ENCODE measurements around the gene EPS8.
A peak's percentile ranks its signal among the peaks of the same experiment; 100 is the strongest.

Gene EPS8

GRCh38 chr12:15789220-15790171 is at the start of gene EPS8:
EPS8 (minus strand) TSS chr12:15789388; CDS start chr12:15682951, 106,437 bp downstream.
- TF ChIP-seq, protein P1, sequence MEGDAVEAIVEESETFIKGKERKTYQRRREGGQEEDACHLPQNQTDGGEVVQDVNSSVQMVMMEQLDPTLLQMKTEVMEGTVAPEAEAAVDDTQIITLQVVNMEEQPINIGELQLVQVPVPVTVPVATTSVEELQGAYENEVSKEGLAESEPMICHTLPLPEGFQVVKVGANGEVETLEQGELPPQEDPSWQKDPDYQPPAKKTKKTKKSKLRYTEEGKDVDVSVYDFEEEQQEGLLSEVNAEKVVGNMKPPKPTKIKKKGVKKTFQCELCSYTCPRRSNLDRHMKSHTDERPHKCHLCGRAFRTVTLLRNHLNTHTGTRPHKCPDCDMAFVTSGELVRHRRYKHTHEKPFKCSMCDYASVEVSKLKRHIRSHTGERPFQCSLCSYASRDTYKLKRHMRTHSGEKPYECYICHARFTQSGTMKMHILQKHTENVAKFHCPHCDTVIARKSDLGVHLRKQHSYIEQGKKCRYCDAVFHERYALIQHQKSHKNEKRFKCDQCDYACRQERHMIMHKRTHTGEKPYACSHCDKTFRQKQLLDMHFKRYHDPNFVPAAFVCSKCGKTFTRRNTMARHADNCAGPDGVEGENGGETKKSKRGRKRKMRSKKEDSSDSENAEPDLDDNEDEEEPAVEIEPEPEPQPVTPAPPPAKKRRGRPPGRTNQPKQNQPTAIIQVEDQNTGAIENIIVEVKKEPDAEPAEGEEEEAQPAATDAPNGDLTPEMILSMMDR (IDR thresholded peaks at IDR 0.05; ENCODE audit: borderline replicate concordance, insufficient read depth, low read depth, low read length) = no peak

DNA sequence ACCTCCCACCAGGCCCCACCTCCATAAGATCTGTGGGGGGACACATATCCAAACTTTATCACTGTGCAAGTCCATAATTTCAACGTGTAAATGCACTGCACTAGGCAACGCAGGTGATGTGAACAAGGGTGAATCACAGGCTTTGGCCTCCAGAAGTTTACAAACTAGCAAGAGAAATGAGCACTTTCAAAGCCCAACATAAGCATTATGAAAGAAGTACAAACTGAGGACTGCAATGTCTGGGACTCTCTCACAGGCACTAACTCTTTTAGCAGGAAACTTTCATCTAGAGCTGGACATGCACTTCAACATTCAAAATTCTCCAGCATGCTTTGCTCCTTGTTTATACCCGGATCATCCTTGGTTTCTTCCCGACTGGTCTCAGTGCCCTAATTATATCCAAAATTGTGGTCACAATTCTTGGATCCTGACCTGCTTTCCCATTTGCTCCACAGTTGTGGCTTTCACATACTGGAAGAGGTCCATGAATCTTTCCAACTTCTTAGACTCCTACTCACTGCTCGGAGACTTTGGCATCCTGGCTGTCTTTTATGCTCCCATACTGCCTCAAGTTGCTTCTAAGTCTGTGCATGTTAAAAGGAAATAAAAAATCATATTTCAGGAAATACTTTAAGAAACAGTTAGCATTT is 48.1 kb upstream of the EPS8 start:
- no peak overlapping the region for H3K4me3 ChIP-seq (ENCODE audit: low read depth, low read length)
- TF ChIP-seq, protein P1 (IDR thresholded peaks at IDR 0.05; ENCODE audit: borderline replicate concordance, insufficient read depth, low read depth, low read length) = no peak

More at GRCh38 chr12:15789220-15790171, at the start of gene EPS8:
- H3K4me3 ChIP-seq (ENCODE audit: low read depth, low read length) = peak within 1 kb of the TSS; percentile 66

GRCh38 chr12:15834575-15834974 is 45.4 kb upstream of the EPS8 start:
- no peak overlapping the region for H3K4me3 ChIP-seq (ENCODE audit: low read depth, low read length)
- TF ChIP-seq, protein P1 (IDR thresholded peaks at IDR 0.05; ENCODE audit: borderline replicate concordance, insufficient read depth, low read depth, low read length) = no peak

DNA sequence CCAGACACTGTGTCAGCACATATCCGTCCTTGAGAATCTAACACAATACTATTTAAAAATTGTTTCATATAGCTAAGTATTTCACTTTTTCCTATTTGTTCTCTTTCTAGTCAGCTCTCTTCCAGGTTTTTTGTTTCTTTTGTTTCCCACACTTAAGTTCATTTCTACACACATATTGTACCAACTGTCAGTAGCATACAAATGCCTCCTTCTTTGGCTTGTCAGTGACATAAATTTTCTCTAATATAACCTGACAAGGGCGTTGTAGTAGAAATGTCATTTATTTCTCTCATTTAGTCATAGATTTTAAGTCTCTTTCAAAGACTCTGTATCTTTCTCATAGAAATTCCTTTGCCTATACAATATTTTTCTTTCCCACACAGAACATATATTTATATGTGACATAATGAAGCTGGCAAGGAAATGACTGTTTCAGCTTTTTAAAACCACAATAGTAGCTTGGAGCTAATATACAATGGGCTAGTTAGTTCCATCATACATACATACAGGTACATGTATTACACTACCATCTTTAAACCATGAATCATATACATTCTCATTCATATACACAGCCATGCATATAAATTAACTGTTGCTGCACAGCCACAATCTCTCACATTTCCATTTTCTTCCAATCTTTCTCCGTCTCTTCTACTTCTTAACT is 42.3 kb upstream of the EPS8 start:
- TF ChIP-seq, protein P1 (IDR thresholded peaks at IDR 0.05; ENCODE audit: borderline replicate concordance, insufficient read depth, low read depth, low read length) = no peak
- H3K4me3 ChIP-seq (ENCODE audit: low read depth, low read length) = no peak overlapping the region

GRCh38 chr12:15830538-15830937 is 41.4 kb upstream of the EPS8 start:
- no peak overlapping the region for H3K4me3 ChIP-seq (ENCODE audit: low read depth, low read length)
- TF ChIP-seq, protein P1 (IDR thresholded peaks at IDR 0.05; ENCODE audit: borderline replicate concordance, insufficient read depth, low read depth, low read length) = no peak

DNA sequence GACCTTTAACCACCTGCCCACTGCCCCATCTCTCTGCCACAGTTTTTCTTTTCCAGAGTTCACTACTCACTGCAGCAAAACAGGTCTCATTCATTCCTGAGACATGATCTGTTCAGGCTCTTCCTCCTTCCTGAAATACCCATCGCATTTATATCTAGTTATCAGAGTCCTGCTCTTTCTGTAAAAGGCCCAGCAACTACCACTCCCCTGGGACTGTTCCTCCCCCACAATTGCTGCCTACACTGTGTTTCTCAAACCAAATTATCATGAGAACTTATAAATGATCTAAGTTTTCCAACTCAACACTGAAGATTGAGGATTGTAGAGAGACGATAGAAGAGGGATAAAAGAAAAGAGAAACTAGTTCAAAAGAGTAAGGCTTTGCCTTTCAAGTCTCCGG is 40.8 kb upstream of the EPS8 start:
- H3K4me3 ChIP-seq (ENCODE audit: low read depth, low read length) = no peak overlapping the region
- TF ChIP-seq, protein P1 (IDR thresholded peaks at IDR 0.05; ENCODE audit: borderline replicate concordance, insufficient read depth, low read depth, low read length) = no peak

Measured in GM12875 (cell line).